Adipocyte (in vitro differentiated cells): ENCODE measurements around the gene TMIGD2.
"Not testable (repeated sequence)": the region's sequence is repeated elsewhere in the genome, so short reads cannot be mapped to it uniquely, and the experiment has no call there.

ENCODE experiments used
- DNase-seq: peaks from one replicate; pipeline ENCODE4 v3.0.0-alpha.2; 2015; ENCODE audit warnings: low read depth
- H3K27me3 ChIP-seq: replicated peaks from 2 replicates; pipeline ENCODE4 v1.7.0; 2013; ENCODE audit warnings: mild to moderate bottlenecking, low read length, moderate library complexity; ENCODE audit not compliant: control insufficient read depth, insufficient read depth
- H3K36me3 ChIP-seq: 2 replicates; pipeline ENCODE4 v1.7.0; 2013; ENCODE audit warnings: low read length, mild to moderate bottlenecking, moderate library complexity; ENCODE audit not compliant: control insufficient read depth, insufficient read depth, severe bottlenecking
- H3K4me1 ChIP-seq: 2 replicates; pipeline ENCODE4 v1.7.0; 2013; ENCODE audit warnings: mild to moderate bottlenecking, low read length, moderate library complexity; ENCODE audit not compliant: control insufficient read depth, insufficient read depth
- H3K4me3 ChIP-seq: 2 replicates; pipeline ENCODE4 v1.7.0; 2013; ENCODE audit warnings: mild to moderate bottlenecking, low read length, moderate library complexity
- H3K9ac ChIP-seq: 2 replicates; pipeline ENCODE4 v1.7.0; 2013; ENCODE audit warnings: mild to moderate bottlenecking, low read length, moderate library complexity
- H3K9me3 ChIP-seq: 2 replicates; pipeline ENCODE4 v1.7.0; 2013; ENCODE audit warnings: mild to moderate bottlenecking, low read length, moderate library complexity; ENCODE audit not compliant: control insufficient read depth

TMIGD2 gene

GRCh38 chr19:4338441-4339355 is 36.5 kb upstream of the TMIGD2 start, which contains the start of gene STAP2:
Gene STAP2, minus strand, starts transcription at chr19:4338827. Its CDS starts 74 bp downstream, at chr19:4338753.
- no peaks in the 10 kb centered on the region for H3K36me3 ChIP-seq
- peak within 1 kb of the TSS; percentile 81 for H3K4me3 ChIP-seq
- H3K9me3 ChIP-seq: no peaks in the 10 kb centered on the region
- H3K27me3 ChIP-seq: no peaks in the 10 kb centered on the region
- H3K9ac ChIP-seq: peak within 1 kb of the TSS; percentile 83
- H3K4me1 ChIP-seq: peaks cover 10% of the 10 kb centered on the region
- no peak for DNase-seq

- Histone ChIP-seq H3K27me3 (no peaks in the 10 kb centered on the region), H3K36me3 (no peaks in the 10 kb centered on the region), H3K9ac (peak overlapping the region; percentile 83), H3K4me3 (peak overlapping the region; percentile 81), H3K9me3 (no peaks in the 10 kb centered on the region), H3K4me1 (peaks cover 10% of the 10 kb centered on the region)
- peak; percentile 8 for DNase-seq
Measured at GRCh38 chr19:4337906-4338440, 35.8 kb upstream of the TMIGD2 start.

GRCh38 chr19:4334929-4335570 is 32.9 kb upstream of the TMIGD2 start:
- no peaks in the 10 kb centered on the region for H3K9me3 ChIP-seq
- H3K36me3 ChIP-seq: no peaks in the 10 kb centered on the region
- DNase-seq: no peak
- no peak overlapping the region for H3K4me3 ChIP-seq
- no peaks in the 10 kb centered on the region for H3K27me3 ChIP-seq
- H3K9ac ChIP-seq: no peak overlapping the region
- peaks cover 5% of the 10 kb centered on the region for H3K4me1 ChIP-seq

- no peaks in the 10 kb centered on the region for H3K9me3 ChIP-seq
- peaks cover 20% of the 10 kb centered on the region for H3K27me3 ChIP-seq
- H3K9ac ChIP-seq: no peak overlapping the region
- no peaks in the 10 kb centered on the region for H3K36me3 ChIP-seq
- no peaks in the 10 kb centered on the region for H3K4me1 ChIP-seq
- no peak for DNase-seq
- H3K4me3 ChIP-seq: no peak overlapping the region
Measured at GRCh38 chr19:4329858-4330257, 27.7 kb upstream of the TMIGD2 start.

GRCh38 chr19:4328991-4329681 is 26.9 kb upstream of the TMIGD2 start:
- not testable (repeated sequence) for H3K9me3 ChIP-seq, H3K9ac ChIP-seq, H3K36me3 ChIP-seq, DNase-seq, H3K4me1 ChIP-seq
- peaks cover 20% of the 10 kb centered on the region for H3K27me3 ChIP-seq
- H3K4me3 ChIP-seq: peak overlapping the region; percentile 66

GRCh38 chr19:4328243-4328990 is 26.2 kb upstream of the TMIGD2 start:
- Histone ChIP-seq H3K36me3 (no peaks in the 10 kb centered on the region), H3K9me3 (no peaks in the 10 kb centered on the region), H3K27me3 (peaks cover 20% of the 10 kb centered on the region), H3K9ac (no peak overlapping the region), H3K4me3 (peak overlapping the region; percentile 66), H3K4me1 (no peaks in the 10 kb centered on the region)
- DNase-seq: peak; percentile 97

- Histone ChIP-seq H3K27me3 (peaks cover 23% of the 10 kb centered on the region), H3K9me3 (no peaks in the 10 kb centered on the region), H3K36me3 (no peaks in the 10 kb centered on the region), H3K4me1 (no peaks in the 10 kb centered on the region), H3K9ac (no peak overlapping the region), H3K4me3 (no peak overlapping the region)
- DNase-seq: no peak
Measured at GRCh38 chr19:4327877-4328242, 25.7 kb upstream of the TMIGD2 start.

GRCh38 chr19:4327252-4327876 is 25.2 kb upstream of the TMIGD2 start:
- no peak overlapping the region for H3K9ac ChIP-seq
- peaks cover 24% of the 10 kb centered on the region for H3K27me3 ChIP-seq
- H3K4me3 ChIP-seq: no peak overlapping the region
- peak; percentile 47 for DNase-seq
- H3K9me3 ChIP-seq: no peaks in the 10 kb centered on the region
- no peaks in the 10 kb centered on the region for H3K4me1 ChIP-seq
- no peaks in the 10 kb centered on the region for H3K36me3 ChIP-seq

GRCh38 chr19:4326837-4327251 is 24.7 kb upstream of the TMIGD2 start:
- H3K27me3 ChIP-seq: peaks cover 24% of the 10 kb centered on the region
- H3K4me3 ChIP-seq: no peak overlapping the region
- no peaks in the 10 kb centered on the region for H3K9me3 ChIP-seq
- no peaks in the 10 kb centered on the region for H3K36me3 ChIP-seq
- no peak overlapping the region for H3K9ac ChIP-seq
- no peak for DNase-seq
- H3K4me1 ChIP-seq: no peaks in the 10 kb centered on the region

- no peak for DNase-seq
- Histone ChIP-seq H3K9me3 (no peaks in the 10 kb centered on the region), H3K36me3 (no peaks in the 10 kb centered on the region), H3K27me3 (peaks cover 24% of the 10 kb centered on the region), H3K4me1 (no peaks in the 10 kb centered on the region), H3K4me3 (no peak overlapping the region), H3K9ac (no peak overlapping the region)
Measured at GRCh38 chr19:4326215-4326836, 24.1 kb upstream of the TMIGD2 start.
